Prostate gland (tissue), 2 donors: ENCODE results near the gene HOXA3.

Experiments
- POLR2A ChIP-seq: fragments of 450-650 bp; IDR thresholded peaks from one replicate; pipeline ENCODE4 v1.6.1; 2016; ENCODE audit warnings: antibody characterized with exemption, mild to moderate bottlenecking
- POLR2AphosphoS5 ChIP-seq: sonication (generic); formaldehyde crosslinking; IDR thresholded peaks from one replicate; pipeline ENCODE4 v1.6.1; 2017; ENCODE audit warnings: antibody characterized with exemption
- TF ChIP-seq, protein P1 (sequence below), 4 experiments: fragments of 200-600 bp in 2 of 4; fragments of 450-650 bp in 2 of 4; sonication (generic) in 2 of 4; IDR thresholded peaks; 1 replicate in 3 of 4; 2 replicates in 1 of 4; pipeline ENCODE4 v1.5.1; 2016 to 2019; ENCODE audit warnings: antibody characterized with exemption in 4 of 4, mild to moderate bottlenecking in 2 of 4, moderate library complexity in 2 of 4

DNA sequence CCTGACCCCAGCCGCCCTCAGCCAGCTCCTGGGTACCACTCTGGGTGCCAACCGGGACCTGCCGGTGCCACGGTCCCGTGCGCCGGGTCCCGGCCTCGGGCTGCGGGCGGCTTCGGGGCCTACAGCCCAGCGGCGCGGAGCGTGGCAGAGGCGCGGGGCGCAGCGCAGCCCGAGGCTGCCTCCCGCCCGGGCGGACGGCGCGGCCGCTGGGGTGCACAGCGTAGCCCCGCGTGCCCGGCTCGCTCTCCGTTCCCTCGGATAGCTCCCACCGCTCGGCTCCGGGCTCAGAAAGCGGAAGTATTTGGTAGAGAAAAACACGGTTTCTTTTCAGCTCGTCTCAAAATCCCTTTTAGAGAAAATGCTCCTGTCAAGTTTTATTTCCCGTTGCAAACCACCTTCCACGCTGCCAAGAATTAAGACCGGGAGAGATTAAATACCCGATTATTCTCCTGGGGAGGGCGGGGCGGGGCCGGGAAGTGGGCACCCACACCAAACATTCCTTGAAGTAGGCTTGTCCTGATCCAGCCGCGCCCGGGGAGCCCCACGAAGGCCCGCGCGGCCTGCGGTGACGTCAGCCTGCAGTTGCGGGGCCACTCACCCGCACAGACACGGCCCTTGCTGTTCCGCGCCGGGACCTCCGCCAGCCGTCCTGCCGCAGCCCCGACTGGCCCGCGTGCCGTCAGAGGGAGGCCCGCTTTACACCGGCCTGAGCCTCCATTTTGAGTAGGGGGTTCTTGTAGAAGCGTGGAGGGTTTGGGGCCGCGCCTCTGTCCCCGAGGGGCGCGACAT lies 40.4 kb upstream of the HOXA3 start:
- TF ChIP-seq, protein P1, sequence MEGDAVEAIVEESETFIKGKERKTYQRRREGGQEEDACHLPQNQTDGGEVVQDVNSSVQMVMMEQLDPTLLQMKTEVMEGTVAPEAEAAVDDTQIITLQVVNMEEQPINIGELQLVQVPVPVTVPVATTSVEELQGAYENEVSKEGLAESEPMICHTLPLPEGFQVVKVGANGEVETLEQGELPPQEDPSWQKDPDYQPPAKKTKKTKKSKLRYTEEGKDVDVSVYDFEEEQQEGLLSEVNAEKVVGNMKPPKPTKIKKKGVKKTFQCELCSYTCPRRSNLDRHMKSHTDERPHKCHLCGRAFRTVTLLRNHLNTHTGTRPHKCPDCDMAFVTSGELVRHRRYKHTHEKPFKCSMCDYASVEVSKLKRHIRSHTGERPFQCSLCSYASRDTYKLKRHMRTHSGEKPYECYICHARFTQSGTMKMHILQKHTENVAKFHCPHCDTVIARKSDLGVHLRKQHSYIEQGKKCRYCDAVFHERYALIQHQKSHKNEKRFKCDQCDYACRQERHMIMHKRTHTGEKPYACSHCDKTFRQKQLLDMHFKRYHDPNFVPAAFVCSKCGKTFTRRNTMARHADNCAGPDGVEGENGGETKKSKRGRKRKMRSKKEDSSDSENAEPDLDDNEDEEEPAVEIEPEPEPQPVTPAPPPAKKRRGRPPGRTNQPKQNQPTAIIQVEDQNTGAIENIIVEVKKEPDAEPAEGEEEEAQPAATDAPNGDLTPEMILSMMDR (IDR thresholded peaks at IDR 0.05), result no peak
- TF ChIP-seq POLR2A (no peak), POLR2AphosphoS5 (peak; percentile 27)
